NT2/D1 (cell line): Measurements from ENCODE around the gene CCDC194.

ENCODE experiments used
- SUZ12 ChIP-seq: IDR thresholded peaks from 2 replicates; pipeline ENCODE4 v1.6.1; 2011; ENCODE audit not compliant: insufficient read length, insufficient read depth; ENCODE audit errors: extremely low read depth
- YY1 ChIP-seq: IDR thresholded peaks from 2 replicates; pipeline ENCODE4 v1.6.1; 2011; ENCODE audit not compliant: insufficient read length, insufficient read depth
- ZNF274 ChIP-seq: IDR thresholded peaks from 2 replicates; pipeline ENCODE4 v1.6.1; 2011; ENCODE audit warnings: mild to moderate bottlenecking, low read depth, low read length

GRCh38 chr19:17406887-17407196 lies 12.8 kb upstream of the CCDC194 start:
- TF ChIP-seq ZNF274 (no peak), YY1 (no peak), SUZ12 (no peak)
